ENCODE measurements around the gene TAC3.
A peak's percentile ranks its signal among the peaks of the same experiment; 100 is the strongest.

TAC3 gene

DNA sequence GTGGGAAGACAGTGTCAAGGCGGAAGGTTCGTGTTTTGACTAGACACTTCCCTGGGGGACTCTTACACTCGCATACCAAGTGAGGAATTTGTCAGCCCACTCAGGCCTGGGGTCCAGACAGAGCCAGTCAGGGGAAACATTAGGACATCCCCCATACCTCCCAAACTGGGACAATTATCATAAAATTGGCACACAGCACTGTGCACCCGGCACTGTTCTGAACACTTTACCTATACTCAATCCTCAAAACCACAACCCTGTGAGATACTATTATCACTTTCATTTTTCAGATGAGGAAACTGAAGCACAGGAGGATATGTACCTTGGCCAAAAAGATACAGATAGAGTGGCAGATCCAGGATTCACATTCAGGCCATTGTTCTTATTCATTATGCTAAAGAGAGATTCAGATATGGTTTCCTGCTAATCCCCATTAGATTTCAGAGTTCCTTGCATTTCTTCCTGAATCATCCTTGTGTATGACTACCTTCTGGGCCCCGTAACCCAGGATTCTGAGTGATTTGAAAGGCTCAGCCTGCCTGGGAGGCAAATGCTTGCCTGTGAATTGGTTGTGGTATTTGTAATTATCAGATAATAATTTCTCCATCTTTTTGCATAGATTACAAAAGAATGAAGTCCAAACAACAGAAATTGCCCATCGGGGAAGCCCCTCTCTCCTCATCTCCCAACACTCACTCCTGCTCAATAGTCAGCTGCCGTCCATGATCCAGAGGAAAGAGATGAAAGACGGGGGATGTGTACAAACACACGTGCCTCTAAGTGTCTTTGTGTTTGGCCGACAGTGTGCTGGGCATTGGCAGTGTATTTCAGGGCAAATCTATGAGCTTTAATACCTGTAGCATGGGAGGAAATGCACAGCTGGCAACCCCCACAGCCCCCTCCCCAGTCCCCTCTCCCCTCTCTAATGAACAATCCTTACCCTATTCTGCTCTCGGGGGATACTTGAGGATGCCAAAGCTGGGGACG, 4.6 kb downstream of the TAC3 start:
- DNase-seq (ENCODE audit: low read depth in 2 of 2): no peak
- H3K4me3 ChIP-seq (replicated peaks in 1 of 2; ENCODE audit: low read depth in 2 of 2, low read length in 2 of 2): no peak overlapping the region
- TF ChIP-seq, protein P1, sequence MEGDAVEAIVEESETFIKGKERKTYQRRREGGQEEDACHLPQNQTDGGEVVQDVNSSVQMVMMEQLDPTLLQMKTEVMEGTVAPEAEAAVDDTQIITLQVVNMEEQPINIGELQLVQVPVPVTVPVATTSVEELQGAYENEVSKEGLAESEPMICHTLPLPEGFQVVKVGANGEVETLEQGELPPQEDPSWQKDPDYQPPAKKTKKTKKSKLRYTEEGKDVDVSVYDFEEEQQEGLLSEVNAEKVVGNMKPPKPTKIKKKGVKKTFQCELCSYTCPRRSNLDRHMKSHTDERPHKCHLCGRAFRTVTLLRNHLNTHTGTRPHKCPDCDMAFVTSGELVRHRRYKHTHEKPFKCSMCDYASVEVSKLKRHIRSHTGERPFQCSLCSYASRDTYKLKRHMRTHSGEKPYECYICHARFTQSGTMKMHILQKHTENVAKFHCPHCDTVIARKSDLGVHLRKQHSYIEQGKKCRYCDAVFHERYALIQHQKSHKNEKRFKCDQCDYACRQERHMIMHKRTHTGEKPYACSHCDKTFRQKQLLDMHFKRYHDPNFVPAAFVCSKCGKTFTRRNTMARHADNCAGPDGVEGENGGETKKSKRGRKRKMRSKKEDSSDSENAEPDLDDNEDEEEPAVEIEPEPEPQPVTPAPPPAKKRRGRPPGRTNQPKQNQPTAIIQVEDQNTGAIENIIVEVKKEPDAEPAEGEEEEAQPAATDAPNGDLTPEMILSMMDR (IDR thresholded peaks at IDR 0.05; ENCODE audit: low read depth, low read length): no peak

- TF ChIP-seq, protein P1 (IDR thresholded peaks at IDR 0.05; ENCODE audit: low read depth, low read length): no peak
- no peak for DNase-seq (ENCODE audit: low read depth in 2 of 2)
- H3K4me3 ChIP-seq (replicated peaks in 1 of 2; ENCODE audit: low read depth in 2 of 2, low read length in 2 of 2): no peak overlapping the region
Measured at GRCh38 chr12:57010627-57011247, 5.6 kb downstream of the TAC3 start.

- TF ChIP-seq, protein P1 (IDR thresholded peaks at IDR 0.05; ENCODE audit: low read depth, low read length): no peak
- DNase-seq (ENCODE audit: low read depth in 2 of 2): no peak
- no peak overlapping the region for H3K4me3 ChIP-seq (replicated peaks in 1 of 2; ENCODE audit: low read depth in 2 of 2, low read length in 2 of 2)
Measured at GRCh38 chr12:57009949-57010626, 6.2 kb downstream of the TAC3 start.

GRCh38 chr12:57008178-57008577, 8.2 kb downstream of the TAC3 start:
- peak; percentile 77 to 85 for DNase-seq (ENCODE audit: low read depth in 2 of 2)
- TF ChIP-seq, protein P1 (IDR thresholded peaks at IDR 0.05; ENCODE audit: low read depth, low read length): peak; percentile 58
- H3K4me3 ChIP-seq (replicated peaks in 1 of 2; ENCODE audit: low read depth in 2 of 2, low read length in 2 of 2): no peak overlapping the region

GRCh38 chr12:57006809-57007475, 9.4 kb downstream of the TAC3 start:
- H3K4me3 ChIP-seq (replicated peaks in 1 of 2; ENCODE audit: low read depth in 2 of 2, low read length in 2 of 2): peak overlapping the region; percentile 23 to 45
- TF ChIP-seq, protein P1 (IDR thresholded peaks at IDR 0.05; ENCODE audit: low read depth, low read length): no peak

More at GRCh38 chr12:57006809-57007475, 9.4 kb downstream of the TAC3 start:
- no peak for DNase-seq (ENCODE audit: low read depth in 2 of 2)

Data from cardiac fibroblast (primary cell).